Activated naive CD8-positive, alpha-beta T cell treated with anti-CD3 and anti-CD28 coated beads, Interleukin-2, amount 10 ng/mL, durations not matched to agents 7 days and 5 days (primary cell): Measurements from ENCODE around the gene ATOH8. TPM values are rescaled to one million over a fixed set of nuclear protein-coding genes. Genes with fewer than 3 reads are reported as not detected.

Experiments used
- ATAC-seq: fragments of 150-1000 bp; cut with Tn5 transposase; one replicate; pipeline ENCODE4 v1.10.0; 2021; ENCODE audit warnings: low read depth, moderate library complexity
- POLR2A ChIA-PET: fragments of 350-600 bp; sonication (Branson Sonifier 250); formaldehyde crosslinking; loops from one replicate; lab custom pipeline; 2021; ENCODE audit warnings: antibody characterized with exemption; lab: Charles Lee
- DNase-seq: peaks from one replicate; pipeline ENCODE4 v3.0.0; 2021
- H3K27ac Mint-ChIP-seq: one replicate; pipeline ENCODE4 v1.8.0; 2022; ENCODE audit warnings: mild to moderate bottlenecking, mixed read lengths
- H3K27me3 Mint-ChIP-seq: one replicate; pipeline ENCODE4 v1.8.0; 2022; ENCODE audit warnings: mild to moderate bottlenecking, moderate library complexity, mixed read lengths
- H3K36me3 Mint-ChIP-seq: one replicate; pipeline ENCODE4 v1.8.0; 2021; ENCODE audit warnings: mild to moderate bottlenecking, mixed read lengths
- H3K4me1 Mint-ChIP-seq: one replicate; pipeline ENCODE4 v1.8.0; 2021; ENCODE audit warnings: mixed read lengths
- H3K4me3 Mint-ChIP-seq: one replicate; pipeline ENCODE4 v1.8.0; 2022; ENCODE audit warnings: mild to moderate bottlenecking, moderate library complexity, mixed read lengths
- H3K9me3 Mint-ChIP-seq: one replicate; pipeline ENCODE4 v1.8.0; 2021; ENCODE audit warnings: mixed read lengths
- total RNA-seq, 2 experiments: library from RNA; stranded (reverse); gene quantifications; one replicate each; pipeline ENCODE4 v1.2.3, GENCODE V29; 2021

Gene ATOH8
- total RNA-seq, 2 experiments from 2014 or later = not detected

GRCh38 chr2:85734942-85735608, 18.7 kb upstream of the ATOH8 start:
- Mint-ChIP-seq H3K36me3 (no peaks in the 10 kb centered on the region), H3K27me3 (peaks cover 39% of the 10 kb centered on the region), H3K9me3 (no peaks in the 10 kb centered on the region), H3K4me1 (no peaks in the 10 kb centered on the region), H3K4me3 (no peak overlapping the region), H3K27ac (no peak overlapping the region)
- POLR2A ChIA-PET = interaction anchor here (0.5 kb wide), 1 partner anchor 780 kb away, joined by 3 read pairs; no protein-coding TSS in a partner anchor
- ATAC-seq (no peak), DNase-seq (no peak)

DNA sequence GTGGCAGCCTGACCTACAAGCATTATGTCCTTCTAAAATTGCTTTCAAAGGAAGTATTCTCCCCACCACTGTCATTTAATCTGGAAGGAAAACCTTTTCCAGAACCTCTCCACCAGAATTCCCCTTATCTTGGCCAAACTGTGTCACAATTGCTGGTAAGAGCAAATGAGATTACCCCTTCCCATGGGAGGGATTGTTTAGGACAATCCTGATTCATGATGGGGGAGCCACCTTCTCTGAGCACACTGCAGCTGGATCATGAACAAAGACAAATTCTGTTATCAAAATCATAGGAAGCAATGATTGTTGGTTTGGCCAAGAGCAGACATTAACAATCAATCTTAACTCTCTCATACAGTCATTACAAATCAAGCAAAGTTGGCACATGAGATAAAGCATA, 18.1 kb upstream of the ATOH8 start:
- Mint-ChIP-seq H3K4me1 (no peaks in the 10 kb centered on the region), H3K9me3 (no peaks in the 10 kb centered on the region), H3K4me3 (no peak overlapping the region), H3K27me3 (peaks cover 39% of the 10 kb centered on the region), H3K36me3 (no peaks in the 10 kb centered on the region), H3K27ac (no peak overlapping the region)
- no peak for ATAC-seq
- POLR2A ChIA-PET = interaction anchor here (0.5 kb wide), 1 partner anchor 781 kb away, joined by 3 read pairs; no protein-coding TSS in a partner anchor
- DNase-seq = no peak

- POLR2A ChIA-PET = no interaction called here
- Mint-ChIP-seq H3K4me1 (no peaks in the 10 kb centered on the region), H3K36me3 (no peaks in the 10 kb centered on the region), H3K9me3 (no peaks in the 10 kb centered on the region), H3K27me3 (peaks cover 46% of the 10 kb centered on the region), H3K27ac (no peak overlapping the region), H3K4me3 (no peak overlapping the region)
- DNase-seq = no peak
- ATAC-seq = no peak
These were observed 17.1 kb upstream of the ATOH8 start for GRCh38 chr2:85736456-85737355.

GRCh38 chr2:85737481-85737880, 16.3 kb upstream of the ATOH8 start:
- DNase-seq (no peak), ATAC-seq (no peak)
- H3K36me3 Mint-ChIP-seq = no peaks in the 10 kb centered on the region
- POLR2A ChIA-PET = no interaction called here
- peaks cover 53% of the 10 kb centered on the region for H3K27me3 Mint-ChIP-seq
- H3K9me3 Mint-ChIP-seq = no peaks in the 10 kb centered on the region
- no peak overlapping the region for H3K4me3 Mint-ChIP-seq
- no peak overlapping the region for H3K27ac Mint-ChIP-seq
- H3K4me1 Mint-ChIP-seq = no peaks in the 10 kb centered on the region

GRCh38 chr2:85737961-85738360, 15.8 kb upstream of the ATOH8 start:
- Mint-ChIP-seq H3K27ac (no peak overlapping the region), H3K9me3 (no peaks in the 10 kb centered on the region), H3K4me1 (no peaks in the 10 kb centered on the region), H3K4me3 (no peak overlapping the region), H3K27me3 (peaks cover 55% of the 10 kb centered on the region), H3K36me3 (no peaks in the 10 kb centered on the region)
- ATAC-seq (no peak), DNase-seq (no peak)
- POLR2A ChIA-PET = no interaction called here

- H3K36me3 Mint-ChIP-seq = no peaks in the 10 kb centered on the region
- peaks cover 63% of the 10 kb centered on the region for H3K27me3 Mint-ChIP-seq
- H3K9me3 Mint-ChIP-seq = no peaks in the 10 kb centered on the region
- H3K4me3 Mint-ChIP-seq = no peak overlapping the region
- POLR2A ChIA-PET = no interaction called here
- no peak for ATAC-seq
- DNase-seq = no peak
- no peaks in the 10 kb centered on the region for H3K4me1 Mint-ChIP-seq
- H3K27ac Mint-ChIP-seq = no peak overlapping the region
These were observed 13.6 kb upstream of the ATOH8 start for GRCh38 chr2:85740193-85740592.

- DNase-seq = no peak
- no peaks in the 10 kb centered on the region for H3K36me3 Mint-ChIP-seq
- ATAC-seq = no peak
- H3K4me3 Mint-ChIP-seq = no peak overlapping the region
- H3K4me1 Mint-ChIP-seq = no peaks in the 10 kb centered on the region
- peaks cover 74% of the 10 kb centered on the region for H3K27me3 Mint-ChIP-seq
- no peak overlapping the region for H3K27ac Mint-ChIP-seq
- H3K9me3 Mint-ChIP-seq = no peaks in the 10 kb centered on the region
- POLR2A ChIA-PET = no interaction called here
These were observed 12.5 kb upstream of the ATOH8 start for GRCh38 chr2:85741211-85741832.

GRCh38 chr2:85741833-85742455, 11.8 kb upstream of the ATOH8 start:
- DNase-seq (no peak), ATAC-seq (no peak)
- no peak overlapping the region for H3K4me3 Mint-ChIP-seq
- peaks cover 74% of the 10 kb centered on the region for H3K27me3 Mint-ChIP-seq
- no peaks in the 10 kb centered on the region for H3K9me3 Mint-ChIP-seq
- POLR2A ChIA-PET = interaction anchor here (0.7 kb wide), 1 partner anchor 29 kb away, joined by 4 read pairs; no protein-coding TSS in a partner anchor
- H3K4me1 Mint-ChIP-seq = no peaks in the 10 kb centered on the region
- H3K27ac Mint-ChIP-seq = no peak overlapping the region
- no peaks in the 10 kb centered on the region for H3K36me3 Mint-ChIP-seq

DNA sequence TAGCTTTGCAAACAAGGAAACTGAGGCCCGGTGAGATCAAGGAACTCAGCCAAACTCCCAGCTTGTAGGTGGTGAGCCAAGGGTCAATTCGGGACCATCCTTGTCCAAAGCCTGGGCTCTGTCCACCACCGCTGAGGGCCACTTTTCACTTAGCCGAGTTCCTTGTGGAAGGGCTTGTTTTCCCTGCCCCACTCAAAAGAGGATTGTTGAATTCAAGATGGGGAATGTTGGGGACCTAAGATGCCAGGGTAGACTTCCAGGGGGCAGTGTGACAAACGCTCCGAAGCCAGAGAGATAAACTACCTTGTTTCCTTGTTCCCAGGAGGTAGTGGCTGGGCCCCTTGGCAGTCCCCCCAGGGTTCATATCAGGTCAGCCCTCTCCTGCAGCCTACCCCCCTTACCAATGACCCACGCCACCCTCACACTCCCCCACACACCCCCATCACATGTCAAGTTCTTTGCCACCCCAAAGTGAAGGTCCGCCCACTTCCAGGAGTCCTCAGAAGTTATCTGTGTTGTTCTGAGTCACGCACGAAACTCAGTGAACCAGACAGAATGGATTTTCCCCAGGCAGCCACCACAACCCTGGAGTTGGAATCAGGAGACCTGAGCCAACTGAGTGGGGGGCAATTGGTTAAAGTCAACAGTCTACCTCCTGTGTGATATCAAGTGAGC, 10.3 kb upstream of the ATOH8 start:
- Mint-ChIP-seq H3K27ac (no peak overlapping the region), H3K4me1 (peaks cover 1% of the 10 kb centered on the region), H3K9me3 (no peaks in the 10 kb centered on the region), H3K27me3 (peaks cover 79% of the 10 kb centered on the region), H3K4me3 (no peak overlapping the region), H3K36me3 (no peaks in the 10 kb centered on the region)
- no peak for DNase-seq
- POLR2A ChIA-PET = no interaction called here
- ATAC-seq = peak; percentile 26

DNA sequence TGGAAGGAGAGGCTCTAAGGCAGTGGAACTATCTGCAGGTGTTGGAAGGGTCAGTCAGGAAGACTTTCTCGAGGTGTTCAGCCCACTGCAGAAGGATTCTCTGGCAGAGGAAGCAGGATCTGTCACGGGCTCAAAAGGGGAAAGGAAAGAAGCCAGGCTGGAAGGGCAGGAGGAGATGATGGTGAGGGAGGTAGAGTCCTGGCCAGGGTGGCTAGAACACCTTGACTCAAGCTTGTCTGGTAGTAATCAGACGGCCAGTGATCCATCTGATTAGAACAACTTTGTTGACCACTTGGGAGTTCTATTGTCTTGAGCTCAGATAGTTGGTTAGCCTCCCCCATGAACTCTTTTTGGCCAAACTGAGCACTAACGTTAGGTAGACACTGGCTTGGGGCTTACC, 9.7 kb upstream of the ATOH8 start:
- Mint-ChIP-seq H3K27ac (no peak overlapping the region), H3K9me3 (no peaks in the 10 kb centered on the region), H3K4me1 (peaks cover 1% of the 10 kb centered on the region), H3K4me3 (no peak overlapping the region), H3K27me3 (peaks cover 75% of the 10 kb centered on the region), H3K36me3 (no peaks in the 10 kb centered on the region)
- POLR2A ChIA-PET = interaction anchor here (1.0 kb wide), 1 partner anchor 27 kb away, joined by 3 read pairs; no protein-coding TSS in a partner anchor
- ATAC-seq (no peak), DNase-seq (no peak)

- H3K27ac Mint-ChIP-seq = no peak overlapping the region
- H3K36me3 Mint-ChIP-seq = no peaks in the 10 kb centered on the region
- no peak for DNase-seq
- peaks cover 1% of the 10 kb centered on the region for H3K4me1 Mint-ChIP-seq
- POLR2A ChIA-PET = interaction anchor here (1.0 kb wide), 1 partner anchor 28 kb away, joined by 3 read pairs; no protein-coding TSS in a partner anchor
- no peak for ATAC-seq
- no peaks in the 10 kb centered on the region for H3K9me3 Mint-ChIP-seq
- no peak overlapping the region for H3K4me3 Mint-ChIP-seq
- peaks cover 67% of the 10 kb centered on the region for H3K27me3 Mint-ChIP-seq
These were observed 8.8 kb upstream of the ATOH8 start for GRCh38 chr2:85744741-85745601.

DNA sequence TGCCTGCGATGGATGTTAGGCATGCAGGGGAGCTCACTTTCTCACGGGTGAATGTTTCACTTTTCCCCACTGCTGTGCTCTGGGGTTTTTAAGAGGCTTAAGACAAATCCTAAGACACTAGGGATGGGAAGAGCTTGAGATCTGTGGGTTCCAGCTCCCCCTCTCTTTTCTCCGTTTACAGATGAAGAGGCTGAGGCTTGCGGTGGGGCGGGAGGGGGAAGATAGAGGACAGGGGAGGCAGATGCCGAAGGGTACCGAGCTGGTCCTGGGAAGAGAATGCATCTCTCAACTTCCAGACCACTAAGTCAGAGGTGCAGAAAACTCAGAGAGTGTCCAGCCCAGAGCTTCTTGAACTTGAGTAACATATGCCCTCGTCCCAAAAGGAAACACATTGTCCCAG, 8.2 kb upstream of the ATOH8 start:
- H3K27me3 Mint-ChIP-seq = peaks cover 70% of the 10 kb centered on the region
- POLR2A ChIA-PET = no interaction called here
- H3K9me3 Mint-ChIP-seq = no peaks in the 10 kb centered on the region
- DNase-seq = no peak
- no peak overlapping the region for H3K4me3 Mint-ChIP-seq
- no peak for ATAC-seq
- H3K27ac Mint-ChIP-seq = no peak overlapping the region
- no peaks in the 10 kb centered on the region for H3K36me3 Mint-ChIP-seq
- H3K4me1 Mint-ChIP-seq = peaks cover 1% of the 10 kb centered on the region
